CD4-positive, alpha-beta T cell treated with Interleukin-2 at 100 ng/mL for 4 hours (primary cell): Measurements from ENCODE around the gene SHISA9.

Experiments
- DNase-seq: peaks from one replicate; pipeline ENCODE4 v3.0.0-alpha.2; 2020; ENCODE audit warnings: low spot score

Gene SHISA9

GRCh38 chr16:12951976-12952375, 50.6 kb downstream of the SHISA9 start:
- DNase-seq, result no peak

GRCh38 chr16:12958366-12958765, 57.0 kb downstream of the SHISA9 start:
- DNase-seq, result no peak

GRCh38 chr16:12959072-12959471, 57.7 kb downstream of the SHISA9 start:
- no peak for DNase-seq

GRCh38 chr16:12961626-12962025, 60.2 kb downstream of the SHISA9 start:
- DNase-seq, result no peak

GRCh38 chr16:12964461-12964860, 63.1 kb downstream of the SHISA9 start:
- no peak for DNase-seq

GRCh38 chr16:12965274-12965804, 63.9 kb downstream of the SHISA9 start:
- DNase-seq, result no peak

GRCh38 chr16:12971241-12971640, 69.8 kb downstream of the SHISA9 start:
- no peak for DNase-seq

- no peak for DNase-seq
Measured at GRCh38 chr16:12972246-12972645, 70.8 kb downstream of the SHISA9 start.

GRCh38 chr16:12975766-12976165, 74.4 kb downstream of the SHISA9 start:
- no peak for DNase-seq

GRCh38 chr16:12976496-12976895, 75.1 kb downstream of the SHISA9 start:
- no peak for DNase-seq

- DNase-seq, result no peak
Measured at GRCh38 chr16:12976936-12977335, 75.5 kb downstream of the SHISA9 start.

- DNase-seq, result no peak
Measured at GRCh38 chr16:12985516-12985915, 84.1 kb downstream of the SHISA9 start.

- no peak for DNase-seq
Measured at GRCh38 chr16:12988071-12988470, 86.7 kb downstream of the SHISA9 start.

- no peak for DNase-seq
Measured at GRCh38 chr16:12992066-12992465, 90.7 kb downstream of the SHISA9 start.

GRCh38 chr16:12994402-12994801, 93.0 kb downstream of the SHISA9 start:
- no peak for DNase-seq

GRCh38 chr16:12995721-12996372, 94.4 kb downstream of the SHISA9 start:
- no peak for DNase-seq

GRCh38 chr16:12998361-12999085, 97.1 kb downstream of the SHISA9 start:
- DNase-seq, result no peak

- no peak for DNase-seq
Measured at GRCh38 chr16:12999368-12999767, 98.0 kb downstream of the SHISA9 start.

GRCh38 chr16:13005721-13006247, 104.4 kb downstream of the SHISA9 start:
- DNase-seq, result no peak

- DNase-seq, result no peak
Measured at GRCh38 chr16:13012601-13013000, 111.2 kb downstream of the SHISA9 start.

- DNase-seq, result no peak
Measured at GRCh38 chr16:13013043-13013442, 111.6 kb downstream of the SHISA9 start.

- DNase-seq, result no peak
Measured at GRCh38 chr16:13014476-13014875, 113.1 kb downstream of the SHISA9 start.

GRCh38 chr16:13018026-13018425, 116.6 kb downstream of the SHISA9 start:
- DNase-seq, result no peak
